GM21717 (cell line): Measurements from ENCODE around the gene TRIM61.

Source experiments
- ATAC-seq: cut with Tn5 transposase; IDR thresholded peaks from one replicate; pipeline ENCODE4 v1.9.1; 2021; ENCODE audit warnings: mild to moderate bottlenecking, moderate library complexity; ENCODE audit not compliant: unreplicated experiment

TRIM61 gene

GRCh38 chr4:164918956-164919355 lies 58.5 kb downstream of the TRIM61 start:
- no peak for ATAC-seq
